ENCODE measurements around the gene NCKAP5.

Gene NCKAP5

DNA sequence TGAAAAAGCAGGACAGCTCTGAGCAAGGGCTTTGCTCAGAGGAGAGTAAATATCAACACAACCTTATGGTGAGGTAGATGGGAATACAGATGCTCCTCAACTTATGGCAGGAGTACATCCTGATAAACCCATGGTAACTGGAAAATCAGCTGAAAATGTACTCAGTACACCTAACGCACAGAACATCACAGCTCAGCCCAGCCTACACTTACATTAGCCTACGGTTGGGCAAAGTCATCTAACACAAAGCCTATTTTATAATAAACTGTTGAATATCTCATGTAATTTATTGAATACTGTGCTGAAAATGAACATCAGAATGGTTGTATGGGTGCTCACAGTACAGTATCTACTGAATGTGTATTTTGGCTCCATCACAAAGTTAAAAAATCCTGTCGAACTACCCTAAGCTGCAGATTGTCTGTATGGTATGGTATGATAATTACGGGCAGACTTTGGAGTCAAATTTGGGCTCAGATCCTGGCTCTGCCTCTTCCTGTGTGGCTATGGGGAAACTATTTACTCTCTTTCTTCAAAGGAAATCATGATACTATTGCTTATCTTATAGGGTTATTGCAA, 778.0 kb downstream of the NCKAP5 start:
- DNase-seq (ENCODE audit: extremely low read depth in 1 of 2, low read depth in 1 of 2), result no peak

- no peak for DNase-seq (ENCODE audit: extremely low read depth in 1 of 2, low read depth in 1 of 2)
Measured at GRCh38 chr2:132789066-132789465, 779.2 kb downstream of the NCKAP5 start.

DNA sequence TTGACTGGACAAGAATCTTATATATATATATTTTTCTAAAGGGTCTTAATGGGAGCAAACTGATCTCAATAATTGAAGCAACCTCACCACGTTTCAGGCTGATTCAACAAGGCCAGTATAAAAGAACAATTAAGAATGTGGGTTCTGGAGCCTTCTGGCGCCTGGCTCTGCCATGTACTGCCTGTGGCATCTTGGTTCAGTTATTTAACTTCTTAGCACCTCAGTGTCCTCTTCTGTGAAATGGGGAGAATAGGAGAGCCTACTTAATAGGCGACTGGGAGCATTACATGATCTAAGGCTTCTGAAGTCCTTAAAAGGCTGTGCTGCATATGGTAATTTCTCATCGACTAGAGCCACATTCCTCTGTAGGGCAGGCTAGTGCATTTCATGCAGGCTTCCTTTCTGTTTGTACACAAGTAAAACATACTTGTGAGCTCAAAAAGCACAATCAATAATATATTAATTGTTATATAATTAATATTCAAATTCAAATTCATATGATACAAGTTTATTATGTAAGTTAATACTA, 779.9 kb downstream of the NCKAP5 start:
- no peak for DNase-seq (ENCODE audit: extremely low read depth in 1 of 2, low read depth in 1 of 2)

GRCh38 chr2:132783883-132784282, 784.4 kb downstream of the NCKAP5 start:
- DNase-seq (ENCODE audit: extremely low read depth in 1 of 2, low read depth in 1 of 2), result no peak

GRCh38 chr2:132782176-132782783, 786.0 kb downstream of the NCKAP5 start:
- DNase-seq (ENCODE audit: extremely low read depth in 1 of 2, low read depth in 1 of 2), result no peak

DNA sequence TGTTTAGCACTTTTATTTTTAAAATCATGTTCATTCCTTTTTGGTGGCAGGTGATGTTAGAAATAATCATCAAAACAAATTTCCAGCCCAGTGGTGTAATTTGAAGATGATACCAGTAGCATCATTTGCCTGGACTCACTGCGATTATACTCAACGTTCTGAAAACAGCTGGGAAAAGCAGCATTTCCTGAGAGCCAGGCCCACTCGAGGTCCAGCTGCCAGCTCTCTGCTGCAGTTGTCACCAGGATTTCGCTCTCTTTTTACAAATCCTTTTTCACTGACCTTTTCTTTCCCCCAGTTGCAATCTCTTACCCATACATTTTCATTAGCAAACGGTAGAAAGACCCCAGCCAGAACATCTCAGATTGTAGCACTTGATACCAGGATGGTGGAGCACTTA, 787.6 kb downstream of the NCKAP5 start:
- no peak for DNase-seq (ENCODE audit: extremely low read depth in 1 of 2, low read depth in 1 of 2)

- DNase-seq (ENCODE audit: extremely low read depth in 1 of 2, low read depth in 1 of 2), result no peak
Measured at GRCh38 chr2:132779206-132779721, 789.0 kb downstream of the NCKAP5 start.

DNA sequence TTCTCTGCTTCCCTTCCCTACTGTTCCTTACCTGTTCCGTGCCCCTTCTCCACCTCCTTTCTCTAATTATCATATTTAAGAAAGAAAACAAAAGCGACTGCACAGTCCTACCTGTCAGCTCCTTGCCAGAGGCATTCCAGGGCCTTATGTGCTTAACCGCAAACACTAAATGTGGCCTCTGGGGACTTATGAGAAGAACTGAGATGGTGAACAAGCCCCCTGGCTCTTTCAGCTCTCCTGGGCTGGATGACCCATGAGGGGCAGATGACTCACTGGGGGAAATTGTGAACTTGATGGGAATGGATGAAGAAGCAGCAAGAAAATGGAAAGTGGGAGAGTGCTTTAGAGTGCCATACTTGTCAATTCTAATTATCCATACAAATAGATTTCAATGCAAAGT, 792.0 kb downstream of the NCKAP5 start:
- no peak for DNase-seq (ENCODE audit: extremely low read depth in 1 of 2, low read depth in 1 of 2)

DNA sequence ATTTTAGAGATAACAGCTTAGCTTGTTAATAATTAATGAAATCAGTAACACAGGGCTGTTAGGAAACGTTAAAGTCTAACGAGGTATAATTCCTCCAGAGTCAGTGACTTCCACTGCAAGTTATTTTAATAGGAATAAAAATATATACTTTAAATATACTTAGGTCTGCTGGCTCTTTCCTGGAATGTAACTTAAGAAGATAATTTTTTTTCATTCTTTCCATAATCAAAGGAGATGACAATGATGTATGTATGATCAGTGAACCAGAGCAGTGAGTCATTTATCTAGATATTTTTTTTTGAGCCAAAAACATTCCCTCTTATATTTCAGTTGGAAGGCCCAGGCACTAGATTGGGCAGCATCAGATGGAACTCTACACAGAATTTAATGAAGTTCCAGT, 794.1 kb downstream of the NCKAP5 start:
- no peak for DNase-seq (ENCODE audit: extremely low read depth in 1 of 2, low read depth in 1 of 2)

DNA sequence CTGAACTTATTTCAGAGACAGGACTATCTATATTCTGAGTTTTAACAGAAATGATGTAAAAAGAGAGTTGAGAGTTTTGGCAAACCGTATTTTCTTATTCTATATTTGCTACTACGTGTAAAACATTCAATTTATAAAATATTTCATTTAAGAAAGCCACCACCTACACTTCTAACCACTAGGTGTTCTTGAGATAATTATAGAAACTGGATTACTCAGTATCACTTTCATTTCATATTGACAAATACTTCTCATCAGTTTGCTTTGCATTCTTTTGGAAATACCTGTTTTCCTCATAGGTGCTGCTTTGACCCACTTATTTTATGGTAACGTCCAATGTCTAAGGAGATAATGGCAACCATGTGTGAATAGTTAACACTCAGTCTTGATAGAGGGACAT, 794.9 kb downstream of the NCKAP5 start:
- DNase-seq (ENCODE audit: extremely low read depth in 1 of 2, low read depth in 1 of 2), result no peak

DNA sequence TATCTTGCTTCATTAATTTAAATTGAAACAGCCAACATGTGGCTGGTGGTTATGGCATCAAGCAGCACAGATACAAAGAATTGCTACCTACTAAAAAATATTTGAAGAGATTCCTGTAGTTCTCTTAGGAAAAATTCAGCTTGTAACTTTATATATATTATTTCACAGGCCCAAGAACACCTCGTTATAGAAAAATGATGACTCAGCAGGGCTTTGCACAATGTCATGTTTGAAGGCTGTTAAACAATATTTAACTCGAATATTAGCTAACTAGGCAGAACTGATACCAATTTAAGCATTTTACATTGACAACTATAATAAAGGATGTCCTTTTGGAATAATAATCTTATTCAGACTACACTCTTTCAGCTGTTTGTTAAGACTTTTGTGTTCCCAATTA, 795.9 kb downstream of the NCKAP5 start:
- DNase-seq (ENCODE audit: extremely low read depth in 1 of 2, low read depth in 1 of 2), result no peak

DNA sequence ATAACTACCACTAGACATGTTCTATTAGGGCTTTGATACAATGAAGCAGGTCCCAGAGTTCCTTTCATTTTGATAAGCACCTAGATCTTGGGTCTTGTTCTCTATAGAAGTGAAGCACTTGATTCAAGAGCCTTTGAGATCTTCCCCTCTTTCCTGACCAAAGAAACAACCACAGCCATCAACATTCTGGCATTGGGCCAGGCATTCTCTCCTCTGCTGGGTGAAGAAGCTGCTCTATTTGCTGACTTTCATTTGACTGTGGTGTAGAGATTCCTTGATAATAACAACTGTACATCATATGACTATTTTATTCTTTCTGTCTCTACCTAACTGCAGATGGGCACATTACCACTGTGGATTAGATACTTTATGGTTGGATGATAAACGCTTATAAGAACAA, 801.7 kb downstream of the NCKAP5 start:
- DNase-seq (ENCODE audit: extremely low read depth in 1 of 2, low read depth in 1 of 2), result no peak

DNA sequence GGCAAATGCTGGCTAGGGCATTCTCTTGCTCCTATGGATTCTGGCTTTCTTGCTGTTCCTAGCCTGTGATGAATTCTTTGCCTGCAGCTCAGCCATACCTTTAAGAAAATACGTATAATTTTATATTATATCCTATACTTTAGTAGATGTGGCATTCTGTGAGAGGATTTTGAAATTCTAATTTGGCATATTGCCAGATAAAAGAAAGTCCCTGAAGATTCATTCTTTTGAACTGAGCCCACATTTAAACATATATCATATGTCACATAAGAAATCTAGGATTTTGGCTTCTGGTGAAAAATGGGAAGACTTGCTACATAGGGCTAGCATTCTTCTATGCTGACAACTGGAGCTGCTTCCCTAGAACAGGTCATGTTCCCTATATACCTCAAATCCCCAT, 806.8 kb downstream of the NCKAP5 start:
- no peak for DNase-seq (ENCODE audit: extremely low read depth in 1 of 2, low read depth in 1 of 2)

- no peak for DNase-seq (ENCODE audit: extremely low read depth in 1 of 2, low read depth in 1 of 2)
Measured at GRCh38 chr2:132760971-132761370, 807.3 kb downstream of the NCKAP5 start.

DNA sequence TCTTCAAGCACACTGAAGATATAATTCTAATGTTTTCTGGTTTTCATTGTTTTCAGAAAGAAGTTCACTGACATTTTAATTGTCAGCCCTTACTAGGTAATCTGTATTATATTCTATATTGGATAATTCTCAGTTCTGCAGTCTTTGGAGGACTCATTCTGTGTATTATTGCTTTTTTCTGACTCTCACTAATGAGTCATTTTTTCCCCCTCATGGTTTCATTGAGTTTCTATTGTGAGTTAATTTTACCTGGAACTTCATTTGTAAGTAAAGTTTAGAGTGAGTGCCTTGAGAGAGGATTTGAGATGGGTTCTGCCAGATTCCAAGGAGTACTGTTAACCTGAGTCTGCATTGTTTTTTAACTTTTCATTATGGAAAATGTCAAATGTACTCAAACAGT, 807.9 kb downstream of the NCKAP5 start:
- DNase-seq (ENCODE audit: extremely low read depth in 1 of 2, low read depth in 1 of 2), result no peak

DNA sequence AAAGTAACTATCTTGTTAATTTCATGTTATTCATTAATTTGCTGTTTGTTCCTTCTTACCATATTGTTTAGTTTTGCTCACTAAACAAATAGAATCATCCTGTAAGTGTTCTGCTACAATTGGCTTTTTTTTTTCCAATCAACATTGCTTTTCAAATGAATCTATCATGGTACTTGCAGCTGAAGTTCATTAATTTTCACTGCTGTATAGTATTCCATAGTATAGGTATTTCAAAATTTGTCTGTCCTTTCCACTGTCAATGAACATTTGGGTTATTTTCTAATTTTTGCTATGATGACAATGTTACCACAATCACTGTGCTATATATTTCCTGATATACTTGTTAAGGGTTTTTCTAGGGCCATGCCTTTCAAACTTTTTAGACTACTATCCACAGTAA, 809.3 kb downstream of the NCKAP5 start:
- no peak for DNase-seq (ENCODE audit: extremely low read depth in 1 of 2, low read depth in 1 of 2)

- no peak for DNase-seq (ENCODE audit: extremely low read depth in 1 of 2, low read depth in 1 of 2)
Measured at GRCh38 chr2:132757676-132758075, 810.6 kb downstream of the NCKAP5 start.

GRCh38 chr2:132757002-132757589, 811.2 kb downstream of the NCKAP5 start:
- DNase-seq (ENCODE audit: extremely low read depth in 1 of 2, low read depth in 1 of 2), result no peak

DNA sequence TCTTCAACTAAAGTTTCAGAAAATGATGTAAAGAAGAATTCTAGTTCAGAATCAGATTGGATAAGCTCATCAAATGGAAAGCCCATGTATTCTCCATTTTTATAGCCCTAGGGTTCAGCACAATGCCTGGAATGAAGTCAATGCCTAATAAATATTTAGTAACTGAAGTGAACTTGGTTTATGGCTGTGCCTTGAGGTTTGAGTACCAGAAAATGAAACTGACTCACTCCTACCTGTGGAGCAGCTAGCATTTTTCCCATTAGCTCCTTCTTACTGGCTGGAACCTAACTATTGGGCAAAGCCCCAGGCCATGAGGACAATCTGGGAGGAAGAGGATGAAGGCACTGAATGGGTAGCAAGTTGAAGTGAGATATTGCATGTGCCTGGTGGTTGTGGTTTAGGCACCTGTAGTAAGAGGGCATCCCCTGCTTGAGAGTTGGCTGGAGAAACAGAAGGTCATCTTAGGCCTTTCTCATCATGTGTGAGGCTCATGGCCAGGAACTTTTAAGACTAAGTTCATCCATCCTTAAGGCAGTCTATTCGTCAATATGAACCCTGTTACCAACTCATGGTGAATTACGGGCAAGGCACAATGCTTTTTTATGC, 813.3 kb downstream of the NCKAP5 start:
- DNase-seq (ENCODE audit: extremely low read depth in 1 of 2, low read depth in 1 of 2), result no peak

DNA sequence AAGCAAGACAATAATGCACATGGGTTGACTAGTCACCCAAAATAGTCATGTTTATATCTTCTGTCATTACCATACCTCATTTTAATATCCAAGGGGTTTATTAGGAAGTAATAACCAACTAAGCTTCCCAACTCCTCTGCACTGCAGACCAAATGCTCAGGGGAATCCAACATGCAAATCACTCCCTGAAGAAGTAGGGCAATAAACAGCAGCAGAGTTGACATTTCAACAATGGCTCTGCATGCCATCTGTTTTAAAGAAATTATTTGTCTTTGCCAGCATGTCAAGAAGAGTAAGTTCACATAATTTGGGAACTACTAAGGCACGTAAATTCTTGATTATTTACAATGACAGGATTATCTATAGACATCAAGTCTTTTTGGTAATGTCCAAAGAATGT, 813.9 kb downstream of the NCKAP5 start:
- no peak for DNase-seq (ENCODE audit: extremely low read depth in 1 of 2, low read depth in 1 of 2)

- DNase-seq (ENCODE audit: extremely low read depth in 1 of 2, low read depth in 1 of 2), result no peak
Measured at GRCh38 chr2:132752421-132753206, 815.6 kb downstream of the NCKAP5 start.
